Hepatocyte (in vitro differentiated cells): ENCODE results near the gene CRHR2.

Source experiments
- CTCF ChIP-seq: fragments of 200-600 bp; sonication (generic); IDR thresholded peaks from 2 replicates; pipeline ENCODE4 v1.5.1; 2016; ENCODE audit warnings: antibody characterized with exemption, mild to moderate bottlenecking; ENCODE audit not compliant: poor library complexity
- EZH2 ChIP-seq: fragments of 200-600 bp; sonication (generic); IDR thresholded peaks from 2 replicates; pipeline ENCODE4 v1.6.1; 2016; ENCODE audit warnings: antibody characterized with exemption, mild to moderate bottlenecking, borderline replicate concordance
- EZH2phosphoT487 ChIP-seq: fragments of 200-600 bp; sonication (generic); IDR thresholded peaks from one replicate; pipeline ENCODE4 v1.6.1; 2018; ENCODE audit warnings: antibody characterized with exemption, mild to moderate bottlenecking, low read depth, moderate library complexity; ENCODE audit not compliant: unreplicated experiment, severe bottlenecking

- TF ChIP-seq CTCF (no peak), EZH2phosphoT487 (no peak), EZH2 (no peak)
These were observed 24.7 kb upstream of the CRHR2 start for GRCh38 chr7:30706908-30707307.
